IPS DF 19.7 (cell line): ENCODE data around the gene TSACC.

Experiments used
- DNase-seq: peaks from one replicate; pipeline ENCODE4 v3.0.0-alpha.2; 2013; ENCODE audit warnings: low read depth, low spot score

Gene TSACC

DNA sequence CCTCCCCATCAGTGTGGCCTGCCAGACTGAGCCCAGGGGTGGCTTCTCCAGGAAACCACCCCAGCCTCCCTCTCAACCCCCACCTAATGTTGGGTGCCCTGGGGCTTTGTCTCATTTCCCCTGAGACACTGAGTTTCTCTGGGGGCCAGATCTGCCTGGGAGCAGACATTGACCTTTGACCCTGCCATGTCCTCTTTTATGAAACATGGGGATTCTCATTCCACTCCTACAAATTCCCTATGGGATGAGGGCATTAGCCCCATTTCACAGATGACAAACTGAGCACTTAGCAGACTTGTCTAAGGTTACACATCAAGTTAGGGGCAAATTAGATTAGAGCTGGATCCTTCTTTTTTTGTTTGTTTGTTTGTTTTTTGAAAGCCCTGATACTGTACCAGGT, 54.8 kb downstream of the TSACC start:
- no peak for DNase-seq

DNA sequence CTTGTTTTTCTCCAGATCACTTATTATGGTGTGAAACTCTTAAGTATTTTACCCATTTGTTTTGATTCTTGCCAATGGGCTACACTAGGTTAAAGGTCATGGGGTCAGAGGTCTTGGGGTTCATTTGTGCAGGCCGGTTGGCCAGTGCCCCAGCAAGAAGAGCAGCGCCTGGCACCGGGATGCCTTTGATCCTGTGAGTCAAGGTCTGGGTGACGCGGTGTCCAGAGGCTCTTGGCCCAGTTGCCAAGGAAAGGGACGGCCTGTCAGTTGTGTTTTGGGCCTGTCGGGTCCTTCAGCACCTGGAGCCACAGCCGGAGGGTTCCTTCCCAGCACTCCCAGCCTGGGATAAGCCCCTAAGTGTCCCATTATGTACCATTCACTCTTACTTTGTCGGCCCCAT, 55.8 kb downstream of the TSACC start:
- no peak for DNase-seq

DNA sequence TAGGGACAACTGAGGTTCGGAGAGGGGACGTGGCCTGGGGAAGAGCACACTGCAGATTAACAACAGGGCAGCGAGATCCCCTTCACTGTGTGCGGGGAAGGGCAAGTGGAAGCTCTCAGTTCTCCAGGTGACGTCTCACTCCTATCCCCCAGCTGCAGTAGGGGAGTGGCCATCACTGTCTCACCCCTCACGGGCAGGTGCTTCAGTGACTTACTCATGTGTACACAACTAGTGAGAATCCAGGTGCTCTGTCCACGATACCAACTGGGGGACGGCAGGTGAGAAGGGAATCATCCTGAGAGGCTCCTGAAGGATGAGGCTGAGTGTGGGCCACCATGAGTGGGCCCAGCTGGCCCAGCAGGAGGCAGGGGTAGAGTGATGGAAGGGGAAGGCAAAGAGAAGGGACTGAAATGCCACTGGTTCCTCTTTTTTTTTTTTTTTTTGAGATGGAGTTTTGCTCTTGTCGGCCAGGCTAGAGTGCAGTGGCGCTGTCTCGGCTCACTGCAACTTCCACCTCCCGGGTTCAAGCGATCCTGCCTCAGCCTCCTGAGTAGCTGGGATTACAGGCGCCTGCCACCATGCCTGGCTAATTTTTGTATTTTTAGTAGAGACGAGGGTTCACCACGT, 56.6 kb downstream of the TSACC start:
- no peak for DNase-seq
